PC-9 (cell line): ENCODE measurements around the gene LRP1. TPM values are rescaled to one million over a fixed set of nuclear protein-coding genes. Genes with fewer than 3 reads are reported as not detected.

Source experiments
- BruUV-seq: library from RNA; stranded (reverse); fragments of 400-500 nt; replicated peaks from 2 replicates; lab custom pipeline; 2021; lab: Mats Ljungman, UMichigan
- CTCF ChIA-PET: fragments of 300-600 bp; sonication (Branson Sonifier 250); formaldehyde crosslinking; loops from one replicate; lab custom pipeline; 2022; ENCODE audit warnings: antibody characterized with exemption; lab: Charles Lee
- POLR2A ChIA-PET: fragments of 300-600 bp; sonication (Branson Sonifier 250); formaldehyde crosslinking; loops from one replicate; lab custom pipeline; 2022; ENCODE audit warnings: antibody characterized with exemption; ENCODE audit not compliant: unreplicated experiment; lab: Charles Lee
- DNase-seq, 2 experiments: peaks; one replicate each; pipeline versions ENCODE4 v3.0.0 to v3.0.0-alpha.2; 2015 to 2022; ENCODE audit warnings: mixed read lengths in 1 of 2
- H2AFZ ChIP-seq: fragments of 200-600 bp; sonication (generic); 2 replicates; pipeline ENCODE4 v1.8.1; 2017; ENCODE audit warnings: antibody characterized with exemption
- H3F3A ChIP-seq: fragments of 200-600 bp; sonication (generic); 2 replicates; pipeline ENCODE4 v1.8.1; 2017; ENCODE audit warnings: antibody characterized with exemption, mild to moderate bottlenecking, low read depth; ENCODE audit not compliant: insufficient read depth
- H3K27ac ChIP-seq: fragments of 200-600 bp; sonication (generic); 2 replicates; pipeline ENCODE4 v1.6.1; 2016; ENCODE audit warnings: mixed run types
- H3K27me3 ChIP-seq: fragments of 200-600 bp; sonication (generic); 2 replicates; pipeline ENCODE4 v1.6.1; 2016; ENCODE audit warnings: low read depth, mixed run types; ENCODE audit not compliant: insufficient read depth
- H3K36me3 ChIP-seq: fragments of 200-600 bp; sonication (generic); 2 replicates; pipeline ENCODE4 v1.6.1; 2016; ENCODE audit warnings: low read depth, mixed run types
- H3K4me1 ChIP-seq: fragments of 200-600 bp; sonication (generic); replicated peaks from 2 replicates; pipeline ENCODE4 v1.6.1; 2016; ENCODE audit warnings: mixed run types; ENCODE audit not compliant: insufficient read depth
- H3K4me2 ChIP-seq: fragments of 200-600 bp; sonication (generic); 2 replicates; pipeline ENCODE4 v1.6.1; 2017; ENCODE audit warnings: mixed run types
- H3K4me3 ChIP-seq: fragments of 200-600 bp; sonication (generic); 2 replicates; pipeline ENCODE4 v1.6.1; 2016; ENCODE audit warnings: mixed run types
- H3K79me2 ChIP-seq: fragments of 200-600 bp; sonication (generic); 2 replicates; pipeline ENCODE4 v1.6.1; 2017; ENCODE audit warnings: low read depth, mixed run types
- H3K9me2 ChIP-seq: fragments of 200-600 bp; sonication (generic); 2 replicates; pipeline ENCODE4 v1.8.1; 2017; ENCODE audit warnings: mild to moderate bottlenecking; ENCODE audit not compliant: insufficient read depth
- H3K9me3 ChIP-seq: fragments of 200-600 bp; sonication (generic); 2 replicates; pipeline ENCODE4 v1.8.1; 2016; ENCODE audit warnings: low read depth; ENCODE audit not compliant: insufficient read depth
- H4K20me1 ChIP-seq: fragments of 200-600 bp; sonication (generic); 2 replicates; pipeline ENCODE4 v1.8.1; 2017; ENCODE audit not compliant: insufficient read depth
- EZH2 ChIP-seq: fragments of 200-600 bp; sonication (generic); IDR thresholded peaks from 2 replicates; pipeline ENCODE4 v1.8.0; 2017; ENCODE audit warnings: antibody characterized with exemption, low read depth
- intact Hi-C: fragments of 100-400 bp; cut with micrococcal nuclease; formaldehyde crosslinking; loops from one replicate; pipeline ENCODE4 v1.10.0; 2022; ENCODE audit not compliant: unreplicated experiment
- total RNA-seq: library from RNA; stranded (reverse); gene quantifications from 2 replicates; pipeline ENCODE4 v1.2.3, GENCODE V29; 2021
- TF ChIP-seq, protein P1 (sequence below): fragments of 200-600 bp; sonication (generic); conservative IDR thresholded peaks from 2 replicates; pipeline ENCODE4 v1.6.1; 2017; ENCODE audit warnings: mixed run types, antibody characterized with exemption, mild to moderate bottlenecking, moderate library complexity

LRP1 gene
- total RNA-seq, 1 experiment from 2014 or later: 51.4 TPM

DNA sequence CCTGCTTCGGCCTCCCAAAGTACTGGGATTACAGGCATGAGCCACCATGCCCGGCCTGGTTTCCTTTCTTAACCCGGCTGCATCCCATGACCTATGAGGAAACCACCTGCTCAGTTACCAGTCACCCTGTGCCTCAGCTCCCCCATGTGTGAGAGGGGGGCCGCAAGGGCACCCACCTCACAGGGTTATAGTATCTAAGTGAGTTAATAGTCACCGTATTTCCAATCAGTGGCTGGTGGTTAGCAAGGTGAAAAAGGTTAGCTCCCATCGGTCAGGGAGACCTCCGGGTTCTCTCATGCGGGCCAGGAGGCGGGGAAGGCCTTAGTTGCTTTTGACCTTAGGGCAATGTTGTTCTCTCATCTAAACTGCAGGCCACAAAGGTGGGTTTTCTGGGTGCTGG lies 6.7 kb downstream of the LRP1 start:
- H3K79me2 ChIP-seq: no peaks in the 10 kb centered on the region
- DNase-seq: no peak
- H3K36me3 ChIP-seq: no peaks in the 10 kb centered on the region
- ChIA-PET POLR2A (no interaction called here), CTCF (no interaction called here)
- no peaks in the 10 kb centered on the region for H4K20me1 ChIP-seq
- no peak overlapping the region for H2AFZ ChIP-seq
- no peaks in the 10 kb centered on the region for H3K9me3 ChIP-seq
- H3K4me3 ChIP-seq: no peak overlapping the region
- H3F3A ChIP-seq: peaks cover 3% of the 10 kb centered on the region; the same call in 1 of the 2 replicates
- TF ChIP-seq EZH2: no peak
- TF ChIP-seq, protein P1, sequence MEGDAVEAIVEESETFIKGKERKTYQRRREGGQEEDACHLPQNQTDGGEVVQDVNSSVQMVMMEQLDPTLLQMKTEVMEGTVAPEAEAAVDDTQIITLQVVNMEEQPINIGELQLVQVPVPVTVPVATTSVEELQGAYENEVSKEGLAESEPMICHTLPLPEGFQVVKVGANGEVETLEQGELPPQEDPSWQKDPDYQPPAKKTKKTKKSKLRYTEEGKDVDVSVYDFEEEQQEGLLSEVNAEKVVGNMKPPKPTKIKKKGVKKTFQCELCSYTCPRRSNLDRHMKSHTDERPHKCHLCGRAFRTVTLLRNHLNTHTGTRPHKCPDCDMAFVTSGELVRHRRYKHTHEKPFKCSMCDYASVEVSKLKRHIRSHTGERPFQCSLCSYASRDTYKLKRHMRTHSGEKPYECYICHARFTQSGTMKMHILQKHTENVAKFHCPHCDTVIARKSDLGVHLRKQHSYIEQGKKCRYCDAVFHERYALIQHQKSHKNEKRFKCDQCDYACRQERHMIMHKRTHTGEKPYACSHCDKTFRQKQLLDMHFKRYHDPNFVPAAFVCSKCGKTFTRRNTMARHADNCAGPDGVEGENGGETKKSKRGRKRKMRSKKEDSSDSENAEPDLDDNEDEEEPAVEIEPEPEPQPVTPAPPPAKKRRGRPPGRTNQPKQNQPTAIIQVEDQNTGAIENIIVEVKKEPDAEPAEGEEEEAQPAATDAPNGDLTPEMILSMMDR: no peak
- intact Hi-C loops: no loop called here
- H3K9me2 ChIP-seq: no peaks in the 10 kb centered on the region
- BruUV-seq: no TSS peak
- no peak overlapping the region for H3K27ac ChIP-seq
- H3K27me3 ChIP-seq: no peaks in the 10 kb centered on the region
- peaks cover 6% of the 10 kb centered on the region for H3K4me1 ChIP-seq
- no peak overlapping the region for H3K4me2 ChIP-seq

DNA sequence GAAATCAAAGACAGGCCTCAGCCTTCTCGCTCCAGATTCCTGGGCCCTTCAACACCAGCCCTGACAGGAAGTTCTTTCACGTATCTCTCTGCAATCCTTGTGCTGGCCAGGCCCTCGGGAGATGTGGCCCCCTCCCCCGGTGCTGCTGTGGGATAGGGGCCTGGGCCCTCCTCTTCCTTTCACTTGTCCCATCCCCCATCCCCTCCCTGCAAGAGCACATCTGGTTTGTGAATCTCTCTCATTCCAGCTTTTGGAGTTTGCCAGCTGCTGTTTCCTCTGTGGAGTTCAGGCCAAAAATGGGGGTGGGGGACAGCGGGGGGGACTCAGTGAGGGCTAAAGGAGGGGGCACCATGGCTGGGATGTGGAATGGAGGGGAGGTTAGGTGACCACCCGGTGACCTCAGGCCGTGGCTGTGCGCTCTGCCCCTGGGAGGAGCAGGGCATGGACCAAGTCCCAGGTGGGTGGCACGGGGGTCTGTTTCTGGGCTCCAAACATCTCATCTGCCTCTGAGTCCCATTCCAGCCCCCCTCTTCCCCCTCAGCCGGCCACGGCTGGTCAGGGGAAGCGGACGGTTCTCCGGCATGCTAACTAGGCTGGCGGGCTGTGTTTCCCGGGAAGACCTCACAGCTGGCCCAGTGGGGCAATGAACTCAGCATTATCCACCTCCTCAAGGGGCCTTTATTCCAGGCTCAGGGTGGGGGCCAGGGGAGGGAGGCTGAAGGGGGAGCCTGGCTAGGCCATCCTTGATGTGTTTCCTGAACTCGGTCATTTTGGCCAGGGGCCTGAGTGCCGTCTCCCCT lies 7.4 kb downstream of the LRP1 start:
- Histone ChIP-seq H3K4me2 (no peak overlapping the region), H3K36me3 (no peaks in the 10 kb centered on the region), H2AFZ (no peak overlapping the region), H3K79me2 (no peaks in the 10 kb centered on the region), H3K9me2 (no peaks in the 10 kb centered on the region), H3F3A (no peaks in the 10 kb centered on the region), H3K4me1 (peaks cover 6% of the 10 kb centered on the region), H3K4me3 (no peak overlapping the region), H3K27ac (no peak overlapping the region), H3K27me3 (no peaks in the 10 kb centered on the region), H3K9me3 (no peaks in the 10 kb centered on the region), H4K20me1 (no peaks in the 10 kb centered on the region)
- BruUV-seq: no TSS peak
- intact Hi-C loops: no loop called here
- DNase-seq: no peak
- ChIA-PET CTCF (interaction anchor here (0.6 kb wide), 1 partner anchor 105 kb away, joined by 3 read pairs; no protein-coding TSS in a partner anchor), POLR2A (interaction anchor here (0.6 kb wide), 1 partner anchor 8 kb away, joined by 5 read pairs; no protein-coding TSS in a partner anchor)
- no peak for TF ChIP-seq EZH2
- TF ChIP-seq, protein P1: no peak

DNA sequence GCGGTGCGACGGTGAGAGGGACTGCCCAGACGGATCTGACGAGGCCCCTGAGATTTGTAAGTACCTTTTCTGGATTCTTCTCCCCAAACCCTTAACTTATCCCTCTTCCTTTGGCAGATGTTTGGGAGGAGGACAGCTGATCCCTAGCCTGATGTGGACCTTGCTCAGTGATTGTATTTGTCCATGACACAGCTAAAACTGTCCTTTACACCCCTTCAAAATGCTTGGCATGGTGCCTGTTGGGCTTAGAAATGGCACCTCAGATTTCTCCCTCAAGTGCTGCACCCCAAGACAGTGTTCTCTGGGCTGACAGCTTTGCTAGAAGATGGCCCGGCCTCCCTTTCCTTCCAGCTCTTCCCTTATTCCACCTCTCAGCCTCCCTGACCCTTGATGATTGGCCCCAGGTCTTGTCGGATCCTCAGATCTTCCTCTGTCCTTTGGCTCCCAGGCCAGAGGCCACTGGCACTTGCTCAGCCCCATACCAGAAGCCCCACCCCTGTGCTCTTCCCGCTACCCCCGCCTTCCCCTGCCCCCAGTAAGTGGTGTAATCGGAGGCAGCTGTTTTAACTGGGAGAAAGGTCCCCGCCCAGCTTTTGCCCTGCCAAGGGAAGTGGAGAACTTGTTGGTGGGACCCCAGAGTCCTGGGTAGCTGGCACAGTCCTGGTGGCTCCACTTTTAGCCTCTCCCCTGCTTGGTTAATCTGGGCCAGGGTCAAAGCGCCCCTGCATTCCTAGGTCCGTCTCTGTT lies 10.4 kb downstream of the LRP1 start:
- Histone ChIP-seq H3K9me3 (no peaks in the 10 kb centered on the region), H3K27ac (no peak overlapping the region), H3K4me2 (no peak overlapping the region), H4K20me1 (no peaks in the 10 kb centered on the region), H3K9me2 (no peaks in the 10 kb centered on the region), H3F3A (no peaks in the 10 kb centered on the region), H3K36me3 (no peaks in the 10 kb centered on the region), H3K27me3 (no peaks in the 10 kb centered on the region), H3K79me2 (no peaks in the 10 kb centered on the region), H3K4me3 (no peak overlapping the region), H3K4me1 (peaks cover 6% of the 10 kb centered on the region), H2AFZ (no peak overlapping the region)
- no peak for TF ChIP-seq EZH2
- TF ChIP-seq, protein P1: no peak
- ChIA-PET POLR2A (no interaction called here), CTCF (no interaction called here)
- BruUV-seq: no TSS peak
- intact Hi-C loops: no loop called here
- DNase-seq: no peak
